ENCODE data around the gene RGS4. TPM values are rescaled to one million over a fixed set of nuclear protein-coding genes. Genes with fewer than 3 reads are reported as not detected.

Gene RGS4
- total RNA-seq, 1 experiment from 2014 or later: not detected

- Histone ChIP-seq H3K23me2 (ENCODE audit: insufficient read length, low read depth, low read length, poor library complexity, severe bottlenecking) (no peaks in the 10 kb centered on the region), H2BK15ac (ENCODE audit: low read depth, low read length) (no peak overlapping the region), H3K18ac (ENCODE audit: insufficient read length, low read depth, low read length) (no peak overlapping the region), H3K9ac (ENCODE audit: extremely low read depth, insufficient read length, low read length) (no peak overlapping the region), H4K8ac (replicated peaks; ENCODE audit: insufficient read length, low read depth, low read length) (no peak overlapping the region), H2BK20ac (ENCODE audit: low read depth, low read length, poor library complexity, severe bottlenecking) (no peak overlapping the region), H3K9me3 (ENCODE audit: control insufficient read depth, low read depth, low read length) (no peaks in the 10 kb centered on the region), H2AK5ac (ENCODE audit: insufficient read length, low read length) (no peak overlapping the region), H3K14ac (ENCODE audit: insufficient read depth, low read length) (no peak overlapping the region), H3K27me3 (ENCODE audit: insufficient read depth, low read length) (no peaks in the 10 kb centered on the region), H4K5ac (ENCODE audit: insufficient read length, low read depth, low read length) (no peak overlapping the region), H4K20me1 (ENCODE audit: control insufficient read depth, insufficient read depth, insufficient read length) (no peaks in the 10 kb centered on the region), H2AFZ (ENCODE audit: low read length) (no peak overlapping the region), H3K4ac (ENCODE audit: low read depth, low read length) (no peak overlapping the region), H3K79me1 (ENCODE audit: insufficient read depth, low read depth, low read length, poor library complexity, severe bottlenecking) (no peaks in the 10 kb centered on the region), H2BK5ac (ENCODE audit: insufficient read length, low read length) (no peak overlapping the region), H3T11ph (ENCODE audit: low read length) (no peak overlapping the region), H2BK12ac (ENCODE audit: insufficient read length, low read depth, low read length) (no peak overlapping the region), H3K27ac (ENCODE audit: insufficient read length, low read depth, low read length) (no peak overlapping the region), H3K56ac (ENCODE audit: insufficient read length, low read depth, low read length) (no peak overlapping the region), H3K4me2 (ENCODE audit: insufficient read depth, insufficient read length, low read length) (no peak overlapping the region), H4K91ac (ENCODE audit: insufficient read length, low read depth, low read length) (no peak overlapping the region), H2BK120ac (ENCODE audit: low read depth, low read length, poor library complexity, severe bottlenecking) (no peak overlapping the region), H3K79me2 (ENCODE audit: insufficient read depth, low read length) (no peaks in the 10 kb centered on the region), H3K23ac (ENCODE audit: insufficient read length, low read depth, low read length) (no peak overlapping the region), H3K4me1 (ENCODE audit: insufficient read depth, low read length) (no peaks in the 10 kb centered on the region)
- Mint-ChIP-seq H3K9me3 (no peaks in the 10 kb centered on the region), H3K4me1 (peaks cover 2% of the 10 kb centered on the region in 2 experiments; a peak in 2 of 4 replicates), H3K27me3 (ENCODE audit: low read depth) (no peaks in the 10 kb centered on the region), H3K27ac (no peak overlapping the region), H3K4me3 (no peak overlapping the region), H3K36me3 (ENCODE audit: insufficient read depth in 1 of 3, low read depth in 3 of 3) (no peaks in the 10 kb centered on the region)
- no peak for TF ChIP-seq CTCF (conservative IDR thresholded peaks at IDR 0.05)
- DNase-seq: no peak
- WGBS (ENCODE audit: extremely low coverage, insufficient read length, low lambda C conversion rate): no CpG with 5 or more reads among the region's 2 CpGs
These were observed 5.6 kb downstream of the RGS4 start for GRCh38 chr1:163074716-163075284.
